HG03103 (cell line): ENCODE measurements around the gene NCKAP5.

Source experiments
- ATAC-seq: cut with Tn5 transposase; IDR thresholded peaks from one replicate; pipeline ENCODE4 v1.9.1; 2021; ENCODE audit warnings: low read depth; ENCODE audit not compliant: unreplicated experiment

Gene NCKAP5

DNA sequence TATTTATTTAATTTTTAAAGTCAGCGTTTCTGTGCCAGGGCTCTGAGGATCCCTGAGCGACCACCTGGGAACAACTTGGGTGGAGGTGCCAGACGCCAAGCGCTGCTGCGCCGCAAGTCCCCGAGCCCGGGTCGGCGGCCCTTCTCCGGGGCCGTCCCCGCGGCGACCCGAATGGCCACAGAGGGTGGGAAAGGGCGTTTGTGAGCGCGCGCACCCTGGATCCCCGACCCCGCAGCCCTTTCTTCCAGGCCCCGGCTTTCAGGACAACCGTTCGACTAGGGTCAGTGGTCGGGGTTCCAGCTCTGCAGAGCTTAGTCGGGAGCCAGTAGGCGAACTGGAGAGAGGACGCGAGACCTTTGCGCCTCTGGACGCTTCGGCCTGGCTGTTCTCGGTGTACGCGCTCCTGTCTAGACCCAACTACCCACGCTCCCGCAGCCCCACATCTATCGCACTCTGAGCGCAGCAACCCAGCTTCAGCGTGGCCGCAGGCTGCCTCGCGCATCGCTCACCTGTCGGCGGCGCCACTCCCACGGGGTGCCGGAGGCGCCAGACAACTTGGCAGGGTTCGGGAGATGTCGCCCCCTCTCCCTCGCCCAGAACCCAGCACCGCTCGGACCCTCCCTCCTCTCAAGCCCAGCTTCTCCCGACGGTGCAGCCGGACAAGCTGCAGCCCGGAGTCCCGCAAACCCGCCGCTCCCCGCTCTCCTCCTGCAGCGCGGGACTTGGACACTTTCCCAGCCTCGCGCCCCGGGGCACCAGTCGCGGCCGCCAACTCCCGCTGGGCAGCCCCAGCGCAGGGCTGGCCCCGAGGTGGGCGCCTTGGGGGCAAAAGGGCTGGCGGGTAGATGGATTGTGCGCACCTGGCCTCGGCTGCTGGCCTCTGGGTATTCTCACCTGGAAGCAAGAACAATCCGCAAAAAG lies 899.0 kb downstream of the NCKAP5 start:
- no peak for ATAC-seq

DNA sequence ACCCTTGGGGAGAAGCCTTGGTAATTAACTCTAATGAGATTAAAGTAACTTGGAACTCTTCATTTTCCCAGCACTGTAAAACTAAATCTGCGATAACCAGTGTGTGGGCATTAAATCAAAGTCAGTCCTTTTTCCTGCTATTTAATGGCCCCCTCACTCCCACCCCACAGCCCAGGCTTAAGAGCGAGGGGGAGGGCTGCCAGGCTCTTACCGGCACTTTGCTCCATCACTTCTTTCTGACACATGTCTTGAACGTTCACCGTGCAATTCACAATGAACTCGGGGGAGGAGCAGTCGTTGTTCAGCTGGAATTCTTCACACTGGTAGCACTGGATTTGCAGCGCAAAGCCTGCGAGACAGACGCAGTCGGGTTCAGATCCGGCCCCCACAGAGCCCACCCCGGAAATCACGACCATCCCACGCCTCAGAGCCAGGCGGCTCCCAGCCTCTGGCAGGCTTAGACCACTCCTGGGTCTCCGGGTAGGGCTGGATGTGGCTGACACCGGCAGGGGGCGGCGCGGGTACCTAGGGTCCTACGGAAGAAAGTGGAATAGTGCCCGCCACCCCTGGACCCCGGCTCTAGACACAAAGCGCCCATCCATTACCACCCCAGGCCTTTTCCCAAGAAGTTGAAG lies 900.0 kb downstream of the NCKAP5 start:
- ATAC-seq = no peak

DNA sequence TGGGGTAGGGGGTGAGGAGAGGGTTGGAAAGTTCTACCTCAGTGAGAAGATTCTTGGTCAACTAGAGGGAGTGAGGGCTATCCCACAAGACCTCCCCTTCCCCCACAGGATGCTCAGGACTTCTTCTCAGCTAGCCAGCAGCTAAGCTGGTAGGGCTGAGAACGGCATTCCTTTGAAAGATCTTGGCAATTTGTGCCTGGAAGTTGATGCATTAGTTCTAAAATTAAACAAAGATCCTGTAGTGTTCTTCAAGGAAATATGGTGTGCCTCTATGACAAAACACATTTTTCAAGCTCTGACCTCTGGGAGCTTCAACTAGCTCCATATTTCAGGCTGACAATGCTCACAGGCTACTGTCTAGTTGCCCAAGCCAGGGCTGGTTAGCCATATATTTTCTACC lies 900.6 kb downstream of the NCKAP5 start:
- ATAC-seq = no peak

DNA sequence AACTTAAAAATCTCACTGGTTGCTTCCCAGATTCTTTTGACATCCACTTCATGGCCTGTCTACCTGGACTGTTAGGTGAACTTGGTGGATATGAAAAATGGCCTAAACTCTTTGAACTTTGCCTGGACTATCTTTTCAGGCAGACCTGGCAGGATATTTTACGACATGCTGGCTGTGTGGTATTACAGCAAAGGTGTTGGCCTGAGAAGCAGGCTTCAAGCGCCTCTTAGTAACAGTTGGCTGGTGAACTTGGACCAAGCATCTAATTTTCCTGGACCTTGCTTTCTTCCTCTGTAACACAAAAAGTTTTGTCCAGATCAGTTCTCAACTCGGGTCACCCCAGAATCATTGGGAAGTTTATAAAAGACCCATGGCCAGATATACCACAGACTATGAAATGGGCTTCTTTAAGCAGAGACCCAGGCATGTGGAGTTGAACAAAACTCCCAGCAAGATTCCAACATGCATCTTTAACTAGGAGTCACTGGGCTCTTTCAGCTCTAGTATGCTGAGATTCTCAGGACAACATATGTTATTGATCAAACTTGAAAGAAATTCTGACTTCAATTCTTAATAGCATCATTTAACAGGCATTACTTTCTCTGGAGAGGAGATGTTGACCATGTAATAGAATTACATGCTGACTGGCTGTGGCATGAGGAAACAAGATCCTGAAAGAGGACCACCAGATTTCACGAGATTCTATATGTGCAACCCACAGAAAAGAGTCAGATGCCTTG lies 902.7 kb downstream of the NCKAP5 start:
- no peak for ATAC-seq

DNA sequence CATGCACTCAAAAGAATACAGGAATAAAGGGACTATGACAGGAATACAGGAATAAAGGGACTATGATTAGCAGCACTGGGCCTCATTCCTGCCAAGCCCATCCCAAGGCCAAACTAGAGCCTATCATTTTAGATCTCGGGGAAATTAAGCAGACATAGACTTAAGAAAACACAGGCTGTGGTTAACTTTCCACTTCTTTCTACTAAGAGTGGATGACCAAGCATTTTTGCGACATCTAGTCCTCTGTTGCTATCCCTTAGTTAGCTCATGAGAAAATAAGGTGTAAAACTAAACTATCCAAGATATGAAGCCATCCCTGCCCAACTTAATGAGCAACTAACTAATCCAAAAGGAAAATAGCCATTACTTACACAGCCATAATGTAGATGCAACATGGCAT lies 904.2 kb downstream of the NCKAP5 start:
- ATAC-seq = no peak

DNA sequence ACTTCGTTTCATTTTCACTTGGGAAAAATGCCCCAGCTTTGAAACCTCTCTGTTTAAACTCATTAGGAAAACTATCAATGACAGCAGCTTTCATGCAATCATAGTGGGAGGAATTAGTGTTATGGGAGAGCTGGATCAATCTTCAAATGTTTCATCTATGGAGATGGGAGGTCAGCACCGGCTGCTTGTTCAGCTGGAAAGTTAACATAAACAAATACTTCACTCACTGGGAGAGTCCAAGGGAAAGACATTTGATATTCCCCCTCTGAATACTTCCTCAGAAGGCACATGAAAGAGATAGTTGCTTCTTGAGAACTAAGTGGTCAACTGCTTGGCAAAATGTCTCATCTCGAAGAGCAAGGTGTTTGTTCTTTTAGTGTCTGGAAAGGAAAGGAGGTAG lies 905.5 kb downstream of the NCKAP5 start:
- ATAC-seq = no peak

DNA sequence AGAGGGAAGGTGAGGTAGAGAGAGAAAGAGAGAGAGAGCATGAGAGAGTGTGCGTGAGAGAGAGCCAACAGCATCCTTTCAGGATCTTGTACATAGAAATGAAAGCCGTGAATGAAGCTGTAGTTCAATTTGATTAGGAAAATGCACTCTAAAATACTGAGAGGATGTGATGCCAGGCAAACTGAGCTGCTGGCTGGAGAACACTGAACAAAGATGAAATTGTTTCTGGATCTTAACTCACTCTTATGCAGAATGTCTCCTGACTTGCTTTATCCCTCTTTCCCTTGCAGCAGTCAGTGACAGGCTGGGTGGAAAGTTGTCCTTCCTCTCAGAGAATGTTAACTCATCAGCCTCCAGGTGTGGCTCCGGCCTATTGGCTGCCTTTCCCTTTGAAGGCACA lies 908.9 kb downstream of the NCKAP5 start:
- no peak for ATAC-seq

DNA sequence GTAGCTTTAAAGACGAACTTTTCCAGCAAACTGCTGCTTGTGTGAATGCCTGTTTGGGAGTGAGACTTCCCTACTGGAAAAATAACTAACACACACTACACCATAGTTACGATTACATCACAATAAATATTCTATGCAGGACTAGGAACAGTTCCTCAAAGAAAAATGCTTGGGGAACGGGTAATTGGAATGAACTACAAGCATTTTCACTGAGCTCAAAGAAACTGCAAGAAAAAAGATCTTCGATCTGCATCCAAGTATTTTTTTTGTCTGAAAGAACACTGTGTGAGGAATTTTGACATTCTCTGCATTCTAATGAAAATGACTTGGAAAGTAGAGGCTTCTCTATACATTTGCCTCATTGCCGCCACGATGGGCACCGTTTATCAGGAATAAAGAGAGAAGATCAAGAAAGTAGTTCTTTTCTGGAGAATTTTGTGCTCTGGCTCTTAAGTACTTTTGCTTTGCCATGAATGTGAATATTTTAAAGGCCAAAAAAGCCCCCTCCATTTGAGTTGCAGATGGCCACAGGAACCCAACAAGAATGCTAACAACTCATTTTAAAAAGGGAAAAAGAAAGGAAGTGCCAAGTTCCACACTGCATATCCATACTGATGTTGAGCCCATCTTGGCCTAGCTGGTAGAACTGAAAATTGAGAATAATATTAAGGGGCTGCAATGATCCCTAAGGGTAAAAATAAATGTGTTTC lies 911.8 kb downstream of the NCKAP5 start:
- ATAC-seq = no peak

DNA sequence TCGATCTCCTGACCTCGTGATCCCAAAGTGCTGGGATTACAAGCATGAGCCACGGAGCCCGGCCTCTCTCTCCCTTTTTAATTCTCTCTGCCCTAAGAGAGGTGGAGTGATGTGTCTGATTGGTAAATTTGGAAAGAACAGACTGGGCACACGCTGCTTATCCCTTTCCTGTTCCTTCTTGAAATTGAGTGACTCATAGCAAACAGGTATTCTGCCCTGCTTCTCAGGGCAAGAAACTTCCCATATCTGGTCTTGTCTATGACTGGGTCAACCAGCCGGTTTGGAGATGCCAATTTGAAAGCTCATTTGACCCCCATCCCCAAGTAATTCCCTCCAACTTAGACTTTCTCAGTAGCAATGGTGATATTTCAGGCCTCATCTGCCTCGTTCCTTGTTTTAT lies 913.3 kb downstream of the NCKAP5 start:
- no peak for ATAC-seq

DNA sequence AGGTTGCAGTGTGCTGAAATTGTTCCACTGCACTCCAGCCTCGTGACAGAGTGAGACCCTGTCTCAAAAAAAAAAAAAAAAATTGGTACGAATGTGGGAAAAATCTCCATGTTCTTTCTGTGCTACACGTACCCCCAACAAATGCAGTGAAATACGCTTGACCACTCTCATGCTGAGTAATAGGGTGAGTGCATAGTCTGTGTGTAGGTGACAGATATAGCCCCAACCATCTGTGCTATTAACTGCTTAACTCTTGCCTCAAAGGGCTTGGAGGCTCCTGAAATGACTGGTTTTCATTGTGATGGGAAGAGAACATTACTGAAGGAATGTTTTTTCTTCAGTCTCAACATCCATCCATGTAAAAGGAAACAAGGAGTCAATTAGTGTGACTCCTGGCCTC lies 913.9 kb downstream of the NCKAP5 start:
- ATAC-seq = no peak

DNA sequence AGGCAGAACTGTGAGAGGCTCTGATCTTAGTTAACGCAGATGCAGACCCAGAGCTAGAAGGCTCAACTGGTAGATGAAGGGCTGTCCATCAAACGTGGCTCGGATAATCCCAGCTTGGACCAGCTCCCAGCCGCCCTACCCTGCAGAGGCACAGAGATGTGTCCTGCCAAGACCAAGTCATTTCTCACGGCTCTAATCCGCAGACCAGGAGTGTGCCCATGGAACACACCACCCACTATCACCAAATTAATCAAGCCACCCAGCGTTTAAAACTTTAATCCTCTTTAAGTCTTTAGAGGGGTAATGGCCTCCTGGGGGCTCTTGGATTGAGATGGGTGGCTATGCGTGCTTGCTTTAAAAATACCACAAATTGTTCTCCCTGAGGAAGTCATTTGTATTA lies 915.8 kb downstream of the NCKAP5 start:
- ATAC-seq = no peak

DNA sequence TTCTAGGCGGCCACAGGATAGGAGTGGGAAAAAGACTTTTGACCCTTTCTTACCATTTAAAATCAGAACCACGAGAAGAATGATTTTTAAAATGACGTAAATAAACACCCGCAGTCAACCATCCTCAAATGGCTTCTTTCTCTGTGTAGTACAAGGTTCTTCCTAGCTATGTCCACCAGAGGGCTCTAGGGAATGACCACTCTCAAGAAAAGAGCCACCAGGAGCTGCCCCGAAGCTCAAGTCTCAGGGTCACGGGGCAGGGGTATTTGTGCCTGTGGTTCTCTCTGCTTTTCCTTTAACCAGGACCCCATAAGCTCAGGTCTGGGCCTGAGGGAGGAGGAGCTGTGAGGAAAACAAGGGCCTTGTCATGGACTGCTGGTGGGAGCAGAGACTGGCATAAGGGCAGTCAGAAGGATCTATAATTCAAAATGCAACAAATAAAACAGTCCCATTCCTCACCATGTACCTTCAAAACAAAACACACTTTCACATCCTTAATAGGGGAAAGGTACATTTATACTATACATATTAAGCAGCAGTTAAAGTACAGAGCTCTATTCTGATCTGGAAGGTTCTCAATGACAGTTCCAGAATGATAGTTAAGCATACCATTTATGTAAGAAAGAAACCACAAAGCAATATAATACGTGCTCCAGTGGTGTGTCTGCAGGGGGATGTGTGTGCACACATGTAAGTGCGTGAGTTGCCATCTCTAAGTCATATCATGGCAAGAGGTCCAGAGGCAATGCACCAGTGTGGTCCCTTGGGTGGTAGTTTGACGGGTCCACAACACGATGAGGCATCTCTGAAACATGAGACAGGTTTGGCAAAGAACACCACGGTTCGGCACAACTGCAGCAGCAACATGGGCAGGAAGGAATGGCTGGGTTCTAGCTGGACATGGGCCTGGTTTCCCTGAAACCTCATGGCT lies 916.9 kb downstream of the NCKAP5 start:
- no peak for ATAC-seq

DNA sequence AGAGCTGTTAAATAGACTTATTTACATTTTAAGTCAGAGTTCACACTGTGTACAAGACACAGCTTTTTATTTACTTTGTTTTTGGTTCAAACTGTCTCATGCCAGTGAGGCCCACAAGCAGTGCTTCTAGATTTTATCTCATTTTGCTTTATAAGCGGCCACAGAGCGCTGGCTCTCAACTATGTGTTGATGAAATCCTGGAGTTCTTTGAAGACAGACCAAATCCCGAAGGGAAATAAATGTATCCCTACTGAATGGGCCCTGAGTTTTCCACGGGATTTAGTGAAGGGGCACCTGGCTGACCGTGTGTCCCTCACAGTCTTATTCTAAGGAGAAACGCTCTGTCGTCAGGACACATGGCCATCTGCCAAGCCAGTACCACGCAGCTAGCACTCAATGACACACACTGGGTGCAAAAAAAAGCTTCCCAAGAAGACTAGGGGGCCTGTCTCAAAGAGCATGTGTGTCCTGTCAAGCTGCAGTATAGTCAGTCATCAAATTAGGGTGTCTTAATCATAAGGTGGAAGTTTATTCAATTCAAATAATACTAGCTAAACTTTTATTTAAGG lies 921.6 kb downstream of the NCKAP5 start:
- no peak for ATAC-seq

DNA sequence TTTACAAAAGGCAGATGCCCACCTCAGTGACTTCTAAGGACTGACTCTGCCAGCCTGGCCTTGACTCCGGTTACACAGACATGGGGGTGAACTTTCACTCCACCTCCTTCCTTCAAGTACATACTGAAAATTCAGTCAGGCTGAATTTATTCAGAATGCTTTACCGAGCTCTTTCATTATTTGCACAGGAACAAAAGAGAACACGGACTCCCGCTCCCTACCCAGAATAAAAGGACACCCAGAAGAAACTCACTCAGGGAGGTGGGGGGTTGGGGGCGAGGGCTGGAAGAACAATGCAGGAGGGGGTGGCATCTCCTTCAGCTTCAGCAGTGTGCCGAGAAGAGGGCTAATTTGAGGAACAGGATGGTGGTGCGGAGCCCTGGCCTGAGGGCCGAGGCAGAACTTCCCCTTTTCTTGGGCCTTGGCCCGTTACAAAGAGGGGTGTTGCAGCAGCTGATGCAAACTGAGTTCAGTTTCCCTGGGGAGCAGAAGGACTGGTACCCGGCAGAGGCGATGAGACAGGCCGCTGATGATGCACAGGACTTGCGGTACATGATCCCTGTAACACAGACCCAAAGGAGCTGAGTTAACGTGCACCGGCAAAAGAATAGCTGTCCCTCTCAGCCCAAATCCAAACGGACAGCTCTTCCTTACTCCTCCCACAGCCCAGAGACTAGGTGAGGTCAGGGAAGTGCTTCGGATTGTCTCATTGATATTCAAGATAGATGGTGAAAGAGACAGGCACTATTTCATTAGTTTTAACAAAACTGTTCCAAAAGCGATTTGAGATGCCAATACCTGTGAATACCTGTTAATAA lies 922.3 kb downstream of the NCKAP5 start:
- ATAC-seq = no peak

DNA sequence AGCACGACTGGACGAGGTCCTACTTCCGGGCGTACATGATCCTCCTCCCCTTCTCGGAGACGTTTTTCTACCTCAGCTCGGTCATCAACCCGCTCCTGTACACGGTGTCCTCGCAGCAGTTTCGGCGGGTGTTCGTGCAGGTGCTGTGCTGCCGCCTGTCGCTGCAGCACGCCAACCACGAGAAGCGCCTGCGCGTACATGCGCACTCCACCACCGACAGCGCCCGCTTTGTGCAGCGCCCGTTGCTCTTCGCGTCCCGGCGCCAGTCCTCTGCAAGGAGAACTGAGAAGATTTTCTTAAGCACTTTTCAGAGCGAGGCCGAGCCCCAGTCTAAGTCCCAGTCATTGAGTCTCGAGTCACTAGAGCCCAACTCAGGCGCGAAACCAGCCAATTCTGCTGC lies 923.1 kb downstream of the NCKAP5 start:
- no peak for ATAC-seq

DNA sequence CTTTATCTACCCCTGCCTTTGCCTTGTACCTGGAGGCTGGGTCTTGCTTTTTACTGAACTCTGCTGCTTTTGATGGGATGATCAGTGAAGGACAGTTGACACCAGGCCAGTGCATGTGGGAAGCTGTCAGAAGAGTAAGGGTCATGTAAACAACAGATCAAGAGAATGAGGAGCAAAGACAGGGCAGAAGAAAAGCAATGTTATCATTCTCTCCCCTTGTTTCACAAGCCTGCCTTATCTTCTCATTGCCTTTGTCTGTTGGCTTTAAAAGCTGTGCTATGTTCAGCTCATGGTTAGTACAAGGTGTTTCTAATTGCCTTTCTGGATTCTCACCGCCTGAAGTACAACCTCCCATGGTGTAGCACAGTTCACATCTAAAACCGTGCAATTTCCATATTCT lies 925.8 kb downstream of the NCKAP5 start:
- ATAC-seq = no peak

DNA sequence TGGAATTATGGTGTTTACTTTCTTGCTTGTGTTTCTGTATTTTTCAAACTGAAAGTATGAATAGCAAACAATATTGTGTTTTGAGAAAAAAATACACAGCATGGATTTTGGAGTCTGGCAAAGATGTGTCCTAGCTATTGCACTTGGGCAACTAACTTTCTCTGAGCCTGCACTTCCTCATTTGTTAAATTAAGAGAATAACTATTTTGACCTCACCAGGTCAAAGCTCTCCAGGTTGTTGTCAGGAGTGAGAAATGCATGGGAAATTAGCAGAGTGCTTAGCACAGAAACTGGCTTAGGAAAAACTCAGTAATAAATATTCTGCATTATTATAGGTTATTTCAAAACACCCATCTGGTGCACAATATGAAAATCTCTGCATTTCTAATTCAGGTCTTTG lies 926.4 kb downstream of the NCKAP5 start:
- ATAC-seq = no peak

DNA sequence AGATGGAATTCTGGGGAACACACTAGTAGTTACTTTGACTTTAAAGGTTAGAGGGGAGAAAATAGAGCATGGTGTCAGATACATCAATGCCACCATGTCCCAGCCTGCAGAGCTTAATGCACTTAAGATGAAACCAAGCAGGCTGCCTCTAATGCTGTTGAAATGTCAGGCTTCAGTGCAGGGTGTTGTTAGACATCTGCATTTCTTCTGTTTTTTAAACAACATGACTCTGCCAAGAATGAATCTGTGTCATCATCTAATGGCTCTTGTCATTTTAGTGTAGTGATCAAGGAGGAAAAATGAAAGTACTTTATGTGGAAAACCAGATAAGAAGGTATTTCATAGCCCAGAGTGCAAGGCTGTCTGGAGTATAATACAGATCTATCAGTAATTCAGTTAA lies 928.1 kb downstream of the NCKAP5 start:
- no peak for ATAC-seq
